GM12878 (cell line): ENCODE measurements around the gene HPSE.

Experiments used
- RAD21 ChIP-seq: IDR thresholded peaks from 2 replicates; pipeline ENCODE4 v1.6.1; 2011; ENCODE audit warnings: mild to moderate bottlenecking, low read depth, low read length, moderate library complexity; ENCODE audit not compliant: insufficient read depth
- TF ChIP-seq, protein P1 (sequence below), 3 experiments: IDR thresholded peaks in 2 of 3; conservative IDR thresholded peaks in 1 of 3; 2 replicates each; pipeline ENCODE4 v1.5.1; 2011; ENCODE audit warnings: low read depth in 3 of 3, low read length in 3 of 3, mild to moderate bottlenecking in 3 of 3, control low read depth in 2 of 3, moderate library complexity in 2 of 3, inconsistent platforms in 1 of 3, mixed read lengths in 1 of 3; ENCODE audit not compliant: control insufficient read depth in 2 of 3, insufficient read depth in 1 of 3; ENCODE audit errors: extremely low read depth in 1 of 3

DNA sequence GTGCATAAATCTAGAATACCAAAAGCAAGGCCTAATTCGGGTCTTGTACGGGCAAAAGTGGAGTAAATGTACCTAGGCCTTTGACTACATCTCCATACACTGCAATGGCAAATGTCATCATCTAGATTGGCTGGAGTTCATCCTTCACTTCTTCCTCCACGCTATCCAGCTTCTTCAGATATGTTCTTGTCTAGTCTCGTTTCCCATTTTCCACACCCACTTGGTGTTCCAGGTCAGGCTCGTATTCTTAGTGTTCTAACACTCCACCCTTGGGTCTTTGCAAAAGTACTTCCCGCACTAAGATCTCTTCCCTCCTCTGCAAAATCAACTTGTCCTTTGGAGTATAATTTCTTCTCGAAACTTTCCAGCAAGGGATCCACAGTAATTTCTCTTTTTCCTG lies 51.5 kb downstream of the HPSE start:
- TF ChIP-seq, protein P1, sequence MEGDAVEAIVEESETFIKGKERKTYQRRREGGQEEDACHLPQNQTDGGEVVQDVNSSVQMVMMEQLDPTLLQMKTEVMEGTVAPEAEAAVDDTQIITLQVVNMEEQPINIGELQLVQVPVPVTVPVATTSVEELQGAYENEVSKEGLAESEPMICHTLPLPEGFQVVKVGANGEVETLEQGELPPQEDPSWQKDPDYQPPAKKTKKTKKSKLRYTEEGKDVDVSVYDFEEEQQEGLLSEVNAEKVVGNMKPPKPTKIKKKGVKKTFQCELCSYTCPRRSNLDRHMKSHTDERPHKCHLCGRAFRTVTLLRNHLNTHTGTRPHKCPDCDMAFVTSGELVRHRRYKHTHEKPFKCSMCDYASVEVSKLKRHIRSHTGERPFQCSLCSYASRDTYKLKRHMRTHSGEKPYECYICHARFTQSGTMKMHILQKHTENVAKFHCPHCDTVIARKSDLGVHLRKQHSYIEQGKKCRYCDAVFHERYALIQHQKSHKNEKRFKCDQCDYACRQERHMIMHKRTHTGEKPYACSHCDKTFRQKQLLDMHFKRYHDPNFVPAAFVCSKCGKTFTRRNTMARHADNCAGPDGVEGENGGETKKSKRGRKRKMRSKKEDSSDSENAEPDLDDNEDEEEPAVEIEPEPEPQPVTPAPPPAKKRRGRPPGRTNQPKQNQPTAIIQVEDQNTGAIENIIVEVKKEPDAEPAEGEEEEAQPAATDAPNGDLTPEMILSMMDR (IDR thresholded peaks at IDR 0.05 in 2 of 3, conservative IDR thresholded peaks at IDR 0.05 in 1 of 3; ENCODE audit: control insufficient read depth in 2 of 3, extremely low read depth in 1 of 3, insufficient read depth in 1 of 3, low read depth in 3 of 3, low read length in 3 of 3), result no peak
- no peak for TF ChIP-seq RAD21
